Medulla oblongata (tissue), 1 donor: Measurements from ENCODE around the gene ALDH16A1.

ENCODE experiments used
- DNase-seq: peaks from one replicate; pipeline ENCODE4 v3.0.0-alpha.2; 2015; ENCODE audit errors: extremely low spot score

Gene ALDH16A1

GRCh38 chr19:49488046-49488862 lies 35.2 kb downstream of the ALDH16A1 start:
- DNase-seq, result no peak

- no peak for DNase-seq
These were observed 36.0 kb downstream of the ALDH16A1 start for GRCh38 chr19:49488863-49489537.

- DNase-seq, result no peak
These were observed 36.7 kb downstream of the ALDH16A1 start for GRCh38 chr19:49489601-49490167.

- DNase-seq, result no peak
These were observed 37.4 kb downstream of the ALDH16A1 start for GRCh38 chr19:49490287-49491029.

GRCh38 chr19:49491030-49491803 lies 38.2 kb downstream of the ALDH16A1 start:
- DNase-seq, result no peak

GRCh38 chr19:49491804-49492572 lies 39.0 kb downstream of the ALDH16A1 start:
- no peak for DNase-seq

- DNase-seq, result no peak
These were observed 39.8 kb downstream of the ALDH16A1 start for GRCh38 chr19:49492573-49493405.

- no peak for DNase-seq
These were observed 43.6 kb downstream of the ALDH16A1 start for GRCh38 chr19:49496574-49497008.

- DNase-seq, result peak; percentile 59
These were observed 44.2 kb downstream of the ALDH16A1 start for GRCh38 chr19:49497047-49497788.

- no peak for DNase-seq
These were observed 44.7 kb downstream of the ALDH16A1 start for GRCh38 chr19:49497789-49498103.

- no peak for DNase-seq
These were observed 45.5 kb downstream of the ALDH16A1 start for GRCh38 chr19:49498475-49498874.

- DNase-seq, result no peak
These were observed 46.1 kb downstream of the ALDH16A1 start for GRCh38 chr19:49499030-49499670.

GRCh38 chr19:49502866-49503581 lies 50.0 kb downstream of the ALDH16A1 start:
- peak; percentile 53 for DNase-seq

GRCh38 chr19:49503582-49503962 lies 50.5 kb downstream of the ALDH16A1 start:
- no peak for DNase-seq

- peak; percentile 68 for DNase-seq
These were observed 53.6 kb downstream of the ALDH16A1 start for GRCh38 chr19:49506575-49507105.

GRCh38 chr19:49507803-49508494 lies 54.9 kb downstream of the ALDH16A1 start:
- DNase-seq, result no peak
